ENCODE data around the gene NR4A2.

DNA sequence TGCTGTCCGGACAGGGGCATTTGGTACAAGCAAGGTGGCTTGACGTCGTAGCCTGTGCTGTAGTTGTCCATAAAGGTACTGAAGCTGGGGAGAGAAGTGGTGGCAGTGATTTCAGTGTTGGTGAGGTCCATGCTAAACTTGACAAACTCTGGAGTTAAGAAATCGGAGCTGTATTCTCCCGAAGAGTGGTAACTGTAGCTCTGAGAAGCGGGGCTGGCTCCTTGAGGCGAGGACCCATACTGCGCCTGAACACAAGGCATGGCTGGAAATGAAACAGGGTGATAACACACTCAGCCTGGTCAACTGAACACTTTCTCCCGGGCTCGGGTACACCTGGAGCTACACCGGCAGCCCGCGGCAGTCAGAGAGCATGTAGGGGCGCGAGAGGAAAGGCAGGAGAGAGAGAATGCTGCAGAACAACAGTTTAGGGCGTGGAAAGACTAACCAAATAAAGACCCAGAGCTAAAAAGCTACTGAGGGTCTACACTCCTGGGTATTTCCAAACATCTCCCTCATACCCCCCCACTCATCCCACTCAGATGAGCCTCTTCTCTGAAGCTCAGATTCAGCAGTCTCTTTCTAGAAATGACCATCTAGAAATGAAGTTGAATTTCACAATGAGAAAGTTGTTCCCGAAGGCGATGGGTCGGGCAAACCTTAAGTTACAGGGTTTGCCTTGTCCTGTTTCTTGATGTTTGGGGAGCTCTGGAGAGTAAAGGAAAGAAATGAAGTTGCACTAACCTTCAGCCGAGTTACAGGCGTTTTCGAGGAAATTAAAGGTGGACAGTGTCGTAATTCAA, 2.4 kb downstream of the NR4A2 start:
- TF ChIP-seq CTCF (IDR thresholded peaks at IDR 0.05) (no peak), POLR2A (IDR thresholded peaks at IDR 0.05) (no peak)
